Measurements from ENCODE around the gene VAMP2.

The VAMP2 gene

GRCh38 chr17:8162233-8162996 is at the start of gene VAMP2:
TSS of gene VAMP2 (minus strand) at chr17:8162948. CDS start at chr17:8162879, 69 bp downstream.
- DNase-seq, result peak; percentile 83

- no peak for DNase-seq
These were observed 48.2 kb upstream of the VAMP2 start for GRCh38 chr17:8210761-8211458.

GRCh38 chr17:8209907-8210760 is 47.4 kb upstream of the VAMP2 start, which contains the start of gene AURKB:
TSS of gene AURKB (minus strand) at chr17:8210575. CDS start at chr17:8210224, 351 bp downstream.
- DNase-seq, result peak; percentile 95

GRCh38 chr17:8206536-8206935 is 43.8 kb upstream of the VAMP2 start:
- no peak for DNase-seq

GRCh38 chr17:8204761-8205555 is 42.2 kb upstream of the VAMP2 start:
- no peak for DNase-seq

GRCh38 chr17:8192070-8192815 is 29.5 kb upstream of the VAMP2 start:
- peak; percentile 66 for DNase-seq

GRCh38 chr17:8190506-8190905 is 27.8 kb upstream of the VAMP2 start:
- DNase-seq, result no peak

- DNase-seq, result peak; percentile 97
These were observed 27.1 kb upstream of the VAMP2 start, which contains the start of gene BORCS6 for GRCh38 chr17:8189711-8190477. TSS of gene BORCS6 (minus strand) at chr17:8190180. CDS start at chr17:8190140, 40 bp downstream.

- DNase-seq, result no peak
These were observed 26.4 kb upstream of the VAMP2 start for GRCh38 chr17:8189041-8189710.

GRCh38 chr17:8188263-8188839 is 25.6 kb upstream of the VAMP2 start:
- DNase-seq, result no peak

- DNase-seq, result peak; percentile 94
These were observed 24.9 kb upstream of the VAMP2 start for GRCh38 chr17:8187517-8188262.

GRCh38 chr17:8186787-8187516 is 24.2 kb upstream of the VAMP2 start:
- DNase-seq, result peak; percentile 95

GRCh38 chr17:8186446-8186786 is 23.7 kb upstream of the VAMP2 start:
- DNase-seq, result no peak

- DNase-seq, result peak; percentile 91
These were observed 23.1 kb upstream of the VAMP2 start for GRCh38 chr17:8185582-8186445.

- DNase-seq, result no peak
These were observed 14.4 kb upstream of the VAMP2 start for GRCh38 chr17:8176998-8177731.

- DNase-seq, result peak; percentile 88
These were observed 13.6 kb upstream of the VAMP2 start, which contains the start of gene TMEM107 for GRCh38 chr17:8176197-8176940. TSS of gene TMEM107 (minus strand) at chr17:8176380. CDS start at chr17:8176286, 94 bp downstream.
